Vagina (tissue), 2 donors: Measurements from ENCODE around the gene NAA15.

ENCODE experiments used
- CTCF ChIP-seq, 3 experiments: fragments of 450-650 bp in 2 of 3; fragments of 200-600 bp in 1 of 3; sonication (generic) in 1 of 3; IDR thresholded peaks; one replicate each; pipeline ENCODE4 v1.5.1; 2017 to 2019; ENCODE audit warnings: antibody characterized with exemption in 3 of 3, mild to moderate bottlenecking in 2 of 3, moderate library complexity in 2 of 3
- POLR2A ChIP-seq, 2 donors: fragments of 450-650 bp; IDR thresholded peaks; one replicate each; pipeline ENCODE4 v1.6.1; 2017; ENCODE audit warnings: antibody characterized with exemption in 2 of 2, mild to moderate bottlenecking in 2 of 2, moderate library complexity in 2 of 2
- POLR2AphosphoS5 ChIP-seq, 2 donors: sonication (generic); formaldehyde crosslinking; IDR thresholded peaks; one replicate each; pipeline ENCODE4 v1.9.0; 2017; ENCODE audit warnings: antibody characterized with exemption in 2 of 2, mild to moderate bottlenecking in 2 of 2, low read depth in 1 of 2; ENCODE audit not compliant: insufficient read depth in 1 of 2

GRCh38 chr4:139311909-139312308 lies 10.6 kb downstream of the NAA15 start:
- TF ChIP-seq CTCF (IDR thresholded peaks at IDR 0.05) (no peak), POLR2A (IDR thresholded peaks at IDR 0.05) (no peak), POLR2AphosphoS5 (IDR thresholded peaks at IDR 0.05; ENCODE audit: insufficient read depth in 1 of 2, low read depth in 1 of 2) (no peak)
